ENCODE results near the gene COQ8B.

DNA sequence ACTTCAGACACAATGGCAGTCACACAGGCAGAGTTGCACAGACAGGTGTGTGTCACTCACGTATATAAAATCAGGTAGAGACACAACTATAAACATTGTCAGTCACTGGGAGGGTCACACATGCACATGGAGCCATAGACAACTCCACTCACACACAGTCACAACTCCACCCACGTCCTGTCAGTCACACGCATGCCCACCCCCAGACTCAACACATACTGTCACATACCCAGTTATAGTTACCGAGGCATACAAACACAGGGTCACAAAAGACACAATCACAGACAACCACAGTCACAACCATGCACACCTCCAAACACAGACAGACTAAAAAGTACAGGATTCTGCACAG is 27.7 kb downstream of the COQ8B start:
- TF ChIP-seq POLR2A (IDR thresholded peaks at IDR 0.05; ENCODE audit: low read depth) (no peak), EP300 (IDR thresholded peaks at IDR 0.05) (no peak)
- TF ChIP-seq, protein P1, sequence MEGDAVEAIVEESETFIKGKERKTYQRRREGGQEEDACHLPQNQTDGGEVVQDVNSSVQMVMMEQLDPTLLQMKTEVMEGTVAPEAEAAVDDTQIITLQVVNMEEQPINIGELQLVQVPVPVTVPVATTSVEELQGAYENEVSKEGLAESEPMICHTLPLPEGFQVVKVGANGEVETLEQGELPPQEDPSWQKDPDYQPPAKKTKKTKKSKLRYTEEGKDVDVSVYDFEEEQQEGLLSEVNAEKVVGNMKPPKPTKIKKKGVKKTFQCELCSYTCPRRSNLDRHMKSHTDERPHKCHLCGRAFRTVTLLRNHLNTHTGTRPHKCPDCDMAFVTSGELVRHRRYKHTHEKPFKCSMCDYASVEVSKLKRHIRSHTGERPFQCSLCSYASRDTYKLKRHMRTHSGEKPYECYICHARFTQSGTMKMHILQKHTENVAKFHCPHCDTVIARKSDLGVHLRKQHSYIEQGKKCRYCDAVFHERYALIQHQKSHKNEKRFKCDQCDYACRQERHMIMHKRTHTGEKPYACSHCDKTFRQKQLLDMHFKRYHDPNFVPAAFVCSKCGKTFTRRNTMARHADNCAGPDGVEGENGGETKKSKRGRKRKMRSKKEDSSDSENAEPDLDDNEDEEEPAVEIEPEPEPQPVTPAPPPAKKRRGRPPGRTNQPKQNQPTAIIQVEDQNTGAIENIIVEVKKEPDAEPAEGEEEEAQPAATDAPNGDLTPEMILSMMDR (IDR thresholded peaks at IDR 0.05) = no peak
